HEK293T (cell line): ENCODE results near the gene KRTAP5-2.

Experiments used
- CTCF ChIA-PET: fragments of 350-600 bp; formaldehyde crosslinking; extraction: SDS; loops from one replicate; lab custom pipeline; 2021; ENCODE audit warnings: antibody characterized with exemption, inconsistent platforms; lab: Yijun Ruan, JAX
- POLR2A ChIA-PET: fragments of 350-600 bp; formaldehyde crosslinking; extraction: SDS; loops from one replicate; lab custom pipeline; 2020; ENCODE audit warnings: antibody characterized with exemption, inconsistent platforms; lab: Yijun Ruan, JAX
- DNase-seq: peaks from one replicate; pipeline ENCODE4 v3.0.0; 2012; ENCODE audit warnings: mixed read lengths; ENCODE audit errors: extremely low spot score
- ARNT ChIP-seq: fragments of 450-650 bp; IDR thresholded peaks from 2 replicates; pipeline ENCODE4 v1.6.1; 2017; ENCODE audit warnings: mild to moderate bottlenecking
- BHLHE40 ChIP-seq: fragments of 450-650 bp; IDR thresholded peaks from 2 replicates; pipeline ENCODE4 v1.6.1; 2016; ENCODE audit warnings: mild to moderate bottlenecking, moderate library complexity, borderline replicate concordance
- CTBP1 ChIP-seq: fragments of 450-650 bp; IDR thresholded peaks from 2 replicates; pipeline ENCODE4 v1.6.1; 2016; ENCODE audit warnings: borderline replicate concordance
- ELF4 ChIP-seq: fragments of 450-650 bp; IDR thresholded peaks from 2 replicates; pipeline ENCODE4 v1.6.1; 2017; ENCODE audit warnings: antibody characterized with exemption
- FOXA1 ChIP-seq: fragments of 450-650 bp; IDR thresholded peaks from 2 replicates; pipeline ENCODE4 v1.6.1; 2016; ENCODE audit warnings: mild to moderate bottlenecking
- FOXK2 ChIP-seq: fragments of 450-650 bp; IDR thresholded peaks from 2 replicates; pipeline ENCODE4 v1.6.1; 2016; ENCODE audit warnings: mild to moderate bottlenecking
- FOXM1 ChIP-seq: fragments of 450-650 bp; IDR thresholded peaks from 2 replicates; pipeline ENCODE4 v1.6.1; 2017; ENCODE audit warnings: mild to moderate bottlenecking, borderline replicate concordance
- HDGF ChIP-seq: fragments of 450-650 bp; IDR thresholded peaks from 2 replicates; pipeline ENCODE4 v1.6.1; 2017; ENCODE audit warnings: antibody characterized with exemption, borderline replicate concordance
- L3MBTL2 ChIP-seq: fragments of 450-650 bp; conservative IDR thresholded peaks from 2 replicates; pipeline ENCODE4 v1.6.1; 2016; ENCODE audit warnings: mild to moderate bottlenecking
- LEF1 ChIP-seq: fragments of 450-650 bp; IDR thresholded peaks from 2 replicates; pipeline ENCODE4 v1.6.1; 2017; ENCODE audit warnings: mild to moderate bottlenecking, borderline replicate concordance
- NFRKB ChIP-seq: fragments of 450-650 bp; IDR thresholded peaks from 2 replicates; pipeline ENCODE4 v1.6.1; 2016; ENCODE audit warnings: mild to moderate bottlenecking, moderate library complexity
- PKNOX1 ChIP-seq: fragments of 450-650 bp; IDR thresholded peaks from 2 replicates; pipeline ENCODE4 v1.6.1; 2016
- SP1 ChIP-seq: fragments of 450-650 bp; IDR thresholded peaks from 2 replicates; pipeline ENCODE4 v1.6.1; 2017
- SUZ12 ChIP-seq: fragments of 450-650 bp; IDR thresholded peaks from 2 replicates; pipeline ENCODE4 v1.6.1; 2016; ENCODE audit warnings: mild to moderate bottlenecking
- TARDBP ChIP-seq: fragments of 450-650 bp; IDR thresholded peaks from 2 replicates; pipeline ENCODE4 v1.6.1; 2016
- ZNF384 ChIP-seq: fragments of 450-650 bp; IDR thresholded peaks from 2 replicates; pipeline ENCODE4 v1.6.1; 2016

KRTAP5-2 gene

GRCh38 chr11:1559111-1559951 lies 38.8 kb downstream of the KRTAP5-2 start:
- ChIA-PET POLR2A (no interaction called here), CTCF (interaction anchor here (1.0 kb wide), 1 partner anchor 12 kb away, joined by 3 read pairs; no protein-coding TSS in a partner anchor)
- no peak for DNase-seq
- TF ChIP-seq PKNOX1, result no peak
- TF ChIP-seq L3MBTL2, result no peak
- TF ChIP-seq HDGF, result no peak

DNA sequence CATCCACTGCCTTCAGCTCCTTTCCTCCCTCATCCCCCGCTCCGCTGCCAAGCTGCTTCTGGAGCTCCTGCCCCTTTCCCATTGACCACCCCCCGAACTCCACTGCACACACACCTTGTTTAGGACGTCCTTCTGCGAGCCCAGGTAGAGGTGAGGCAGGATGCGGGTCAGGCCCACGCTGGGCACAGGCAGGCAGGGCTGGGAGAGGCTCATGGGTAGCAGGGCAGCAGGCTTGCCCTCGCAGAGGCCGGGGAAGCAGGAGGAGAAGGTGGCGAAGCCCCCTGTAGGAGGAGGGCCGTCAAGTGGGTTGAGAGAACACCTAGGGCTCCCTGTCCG lies 39.4 kb downstream of the KRTAP5-2 start:
- TF ChIP-seq PKNOX1 (no peak), NFRKB (no peak), CTBP1 (no peak)
- ChIA-PET CTCF (no interaction called here), POLR2A (no interaction called here)
- no peak for DNase-seq

- no peak for TF ChIP-seq L3MBTL2
- no peak for TF ChIP-seq NFRKB
- no peak for TF ChIP-seq BHLHE40
- TF ChIP-seq FOXA1, result no peak
- DNase-seq, result no peak
- CTCF ChIA-PET, result no interaction called here
Measured at GRCh38 chr11:1557904-1558774, 40.0 kb downstream of the KRTAP5-2 start.

GRCh38 chr11:1557051-1557884 lies 40.8 kb downstream of the KRTAP5-2 start:
- no peak for TF ChIP-seq TARDBP
- no peak for TF ChIP-seq LEF1
- TF ChIP-seq L3MBTL2, result no peak
- no peak for TF ChIP-seq FOXM1
- TF ChIP-seq ZNF384, result no peak
- TF ChIP-seq ELF4, result no peak
- no peak for TF ChIP-seq FOXA1
- TF ChIP-seq CTBP1, result no peak
- TF ChIP-seq HDGF, result no peak
- ChIA-PET CTCF (no interaction called here), POLR2A (no interaction called here)

More at GRCh38 chr11:1557904-1558774, 40.0 kb downstream of the KRTAP5-2 start:
- POLR2A ChIA-PET, result no interaction called here

DNA sequence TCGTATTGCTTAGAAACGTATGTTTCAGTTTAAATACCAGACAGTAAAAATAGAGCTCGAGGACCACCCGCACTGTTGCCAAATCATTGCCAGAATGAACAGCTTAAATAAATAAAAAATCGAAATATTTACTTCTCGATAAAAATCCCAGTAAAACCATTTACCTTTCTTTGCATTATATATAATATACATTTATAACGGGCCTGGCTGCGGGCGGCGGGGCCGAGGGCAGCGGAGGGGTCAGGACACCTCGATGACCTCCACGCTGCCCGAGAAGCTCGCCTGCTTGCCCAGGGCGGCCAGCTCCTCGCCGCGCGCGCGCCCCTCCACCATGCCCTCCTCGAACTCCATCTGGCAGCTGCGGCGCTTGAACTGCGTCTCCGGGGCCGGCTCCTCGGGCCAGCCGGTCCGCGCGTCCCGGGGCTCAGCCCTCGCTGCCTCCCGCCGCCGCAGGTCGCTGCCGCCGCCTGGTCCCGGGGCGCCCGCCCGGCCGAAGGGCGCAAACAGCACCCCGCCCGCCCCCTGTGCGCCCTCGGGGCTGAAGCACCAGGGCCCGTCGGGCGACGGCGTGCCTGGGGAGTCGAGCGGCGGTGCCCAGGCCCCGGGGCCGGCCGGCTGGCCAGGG lies 41.7 kb downstream of the KRTAP5-2 start:
- POLR2A ChIA-PET, result no interaction called here
- CTCF ChIA-PET, result interaction anchor here (1.3 kb wide), 1 partner anchor 10 kb away, joined by 4 read pairs; no protein-coding TSS in a partner anchor
- no peak for TF ChIP-seq ARNT
- DNase-seq, result no peak

More at GRCh38 chr11:1557051-1557884, 40.8 kb downstream of the KRTAP5-2 start:
- no peak for DNase-seq

DNA sequence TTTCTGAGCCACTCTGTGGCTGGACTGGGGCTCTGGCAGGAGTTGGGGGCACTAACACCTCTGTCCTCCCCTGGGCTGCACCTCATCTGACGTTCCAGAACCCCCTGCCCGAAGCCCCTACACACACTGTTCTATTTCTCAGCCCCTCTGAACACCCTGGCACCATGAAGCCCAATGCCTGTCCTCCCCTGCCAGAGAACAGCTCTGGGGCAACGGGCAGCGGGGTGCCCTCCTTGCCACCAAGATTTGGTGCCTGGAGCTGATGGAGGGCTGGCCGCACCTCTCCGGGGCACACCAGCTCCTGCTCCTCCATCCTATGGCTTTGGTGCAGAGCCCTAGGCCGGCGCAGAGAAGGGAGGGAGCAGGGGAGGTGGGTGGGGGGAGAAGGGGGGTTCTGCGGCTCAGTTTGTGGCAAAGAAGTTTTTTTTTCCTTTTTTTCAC lies 42.4 kb downstream of the KRTAP5-2 start:
- CTCF ChIA-PET, result interaction anchor here (1.3 kb wide), 1 partner anchor 9 kb away, joined by 4 read pairs; no protein-coding TSS in a partner anchor
- POLR2A ChIA-PET, result no interaction called here

More for the DNA sequence above, 42.4 kb downstream of the KRTAP5-2 start:
- DNase-seq, result no peak
- no peak for TF ChIP-seq BHLHE40
- no peak for TF ChIP-seq FOXK2
- TF ChIP-seq TARDBP, result no peak
- TF ChIP-seq PKNOX1, result no peak
- TF ChIP-seq SUZ12, result no peak
- TF ChIP-seq SP1, result no peak
- TF ChIP-seq HDGF, result no peak
- no peak for TF ChIP-seq CTBP1
- TF ChIP-seq NFRKB, result no peak
- TF ChIP-seq ZNF384, result no peak
- no peak for TF ChIP-seq FOXM1
- TF ChIP-seq L3MBTL2, result no peak
- no peak for TF ChIP-seq LEF1
- no peak for TF ChIP-seq ELF4
- TF ChIP-seq FOXA1, result no peak
- TF ChIP-seq ARNT, result no peak
